GM10266 (cell line): ENCODE results near the gene TM4SF4.

Experiments used
- DNase-seq: peaks from one replicate; pipeline ENCODE4 v3.0.0; 2012; ENCODE audit errors: extremely low spot score
- TF ChIP-seq, protein P1 (sequence below): IDR thresholded peaks from 2 replicates; pipeline ENCODE4 v1.5.1; 2012; ENCODE audit warnings: mild to moderate bottlenecking, low read depth; ENCODE audit not compliant: control insufficient read depth, insufficient read depth; ENCODE audit errors: missing control alignments

Gene TM4SF4

DNA sequence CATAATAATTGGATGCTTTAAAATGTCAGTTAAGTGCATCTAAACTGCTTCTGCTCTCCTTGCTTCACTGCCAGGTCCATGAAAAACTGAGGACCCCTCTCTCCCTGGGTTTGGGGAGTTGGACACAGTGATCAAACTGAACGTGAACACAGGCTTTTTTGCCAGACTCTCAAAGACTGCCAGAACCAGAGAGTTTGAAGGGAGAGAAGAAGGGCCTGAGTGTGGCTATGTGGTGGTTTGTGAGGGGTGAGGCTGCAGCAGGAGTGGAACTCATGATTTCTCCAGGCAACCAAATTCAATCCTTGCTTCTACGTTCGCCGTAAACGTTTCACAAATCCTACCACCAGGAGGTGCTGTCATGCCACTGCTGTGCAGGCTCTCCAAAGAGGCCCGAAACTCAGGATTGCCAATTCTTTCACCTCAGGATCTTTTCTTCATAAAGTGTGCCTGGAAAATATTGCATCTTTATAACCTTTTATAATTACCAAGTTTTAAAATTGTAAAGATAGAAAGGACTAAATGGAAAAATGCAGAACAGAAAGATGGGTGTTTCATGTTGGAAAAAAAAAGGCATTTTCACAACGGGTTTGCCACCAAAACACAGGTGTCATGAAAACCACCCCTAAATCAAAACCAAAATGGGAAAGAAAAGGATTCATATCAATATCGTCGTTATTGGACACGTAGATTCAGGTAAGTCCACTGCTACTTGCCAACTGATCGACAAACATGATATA lies 19.7 kb downstream of the TM4SF4 start:
- peak; percentile 38 for DNase-seq
- TF ChIP-seq, protein P1, sequence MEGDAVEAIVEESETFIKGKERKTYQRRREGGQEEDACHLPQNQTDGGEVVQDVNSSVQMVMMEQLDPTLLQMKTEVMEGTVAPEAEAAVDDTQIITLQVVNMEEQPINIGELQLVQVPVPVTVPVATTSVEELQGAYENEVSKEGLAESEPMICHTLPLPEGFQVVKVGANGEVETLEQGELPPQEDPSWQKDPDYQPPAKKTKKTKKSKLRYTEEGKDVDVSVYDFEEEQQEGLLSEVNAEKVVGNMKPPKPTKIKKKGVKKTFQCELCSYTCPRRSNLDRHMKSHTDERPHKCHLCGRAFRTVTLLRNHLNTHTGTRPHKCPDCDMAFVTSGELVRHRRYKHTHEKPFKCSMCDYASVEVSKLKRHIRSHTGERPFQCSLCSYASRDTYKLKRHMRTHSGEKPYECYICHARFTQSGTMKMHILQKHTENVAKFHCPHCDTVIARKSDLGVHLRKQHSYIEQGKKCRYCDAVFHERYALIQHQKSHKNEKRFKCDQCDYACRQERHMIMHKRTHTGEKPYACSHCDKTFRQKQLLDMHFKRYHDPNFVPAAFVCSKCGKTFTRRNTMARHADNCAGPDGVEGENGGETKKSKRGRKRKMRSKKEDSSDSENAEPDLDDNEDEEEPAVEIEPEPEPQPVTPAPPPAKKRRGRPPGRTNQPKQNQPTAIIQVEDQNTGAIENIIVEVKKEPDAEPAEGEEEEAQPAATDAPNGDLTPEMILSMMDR = peak; percentile 63

DNA sequence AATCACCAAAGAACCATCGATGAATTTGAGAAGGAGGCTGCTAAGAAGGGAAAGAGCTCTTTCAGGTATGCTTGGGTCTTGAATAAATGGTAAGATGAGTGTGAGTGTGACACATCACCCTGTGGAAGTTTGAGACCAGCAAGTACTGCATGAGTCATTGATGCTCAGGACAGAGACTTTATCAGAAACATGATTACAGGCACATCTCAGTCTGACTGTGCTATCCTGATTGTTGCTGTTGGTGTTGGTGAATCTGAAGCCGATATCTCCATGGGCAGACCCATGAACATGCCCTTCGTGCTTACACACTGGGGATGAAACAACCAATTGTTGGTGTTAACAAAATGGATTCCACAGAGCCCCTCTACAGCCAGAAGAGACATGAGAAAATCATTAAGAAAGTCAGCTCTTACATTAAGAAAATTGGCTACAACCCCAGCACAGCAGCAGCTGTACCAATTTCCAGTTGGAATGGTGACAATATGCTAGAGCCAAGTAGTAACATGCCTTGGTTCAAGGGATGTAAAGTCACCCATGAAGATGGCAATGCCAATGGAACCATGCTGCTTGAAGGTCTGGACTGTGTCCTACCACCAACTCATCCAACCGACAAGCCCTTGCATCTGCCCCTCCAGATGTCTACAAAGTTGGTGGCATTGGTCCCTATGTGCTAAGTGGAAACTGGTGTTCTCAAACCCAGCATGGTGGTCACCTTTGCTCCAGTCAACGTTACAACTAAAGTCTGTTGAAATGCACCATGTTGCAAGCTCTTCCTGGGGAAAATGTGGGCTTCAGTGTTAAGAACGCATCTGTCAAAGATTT lies 20.5 kb downstream of the TM4SF4 start:
- TF ChIP-seq, protein P1 = no peak
- no peak for DNase-seq

DNA sequence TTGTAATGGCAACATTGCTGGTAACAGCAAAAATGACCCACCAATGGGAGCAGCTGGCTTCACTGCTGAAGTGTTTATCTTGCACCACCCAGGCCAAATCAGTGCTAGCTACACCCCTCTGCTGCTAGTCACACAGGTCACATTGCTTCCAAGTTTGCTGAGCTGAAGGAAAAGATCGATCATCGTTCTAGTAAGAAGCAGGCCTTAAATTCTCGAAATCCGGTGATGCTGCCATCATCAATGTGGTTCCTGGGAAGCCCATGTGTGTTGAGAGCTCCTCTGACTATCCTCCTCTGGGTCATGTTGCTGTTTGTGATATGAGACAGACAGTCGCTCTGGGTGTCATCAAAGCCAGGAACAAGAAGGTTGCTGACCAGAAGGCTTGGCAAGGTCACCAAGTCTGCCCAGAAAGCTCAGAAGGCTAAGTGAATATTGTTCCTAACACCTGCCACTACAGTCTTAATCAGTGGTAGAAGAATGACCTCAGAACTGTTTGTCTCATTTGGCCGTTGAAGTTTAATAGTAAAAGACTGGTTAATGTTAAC lies 21.2 kb downstream of the TM4SF4 start:
- TF ChIP-seq, protein P1 = no peak
- DNase-seq = no peak

DNA sequence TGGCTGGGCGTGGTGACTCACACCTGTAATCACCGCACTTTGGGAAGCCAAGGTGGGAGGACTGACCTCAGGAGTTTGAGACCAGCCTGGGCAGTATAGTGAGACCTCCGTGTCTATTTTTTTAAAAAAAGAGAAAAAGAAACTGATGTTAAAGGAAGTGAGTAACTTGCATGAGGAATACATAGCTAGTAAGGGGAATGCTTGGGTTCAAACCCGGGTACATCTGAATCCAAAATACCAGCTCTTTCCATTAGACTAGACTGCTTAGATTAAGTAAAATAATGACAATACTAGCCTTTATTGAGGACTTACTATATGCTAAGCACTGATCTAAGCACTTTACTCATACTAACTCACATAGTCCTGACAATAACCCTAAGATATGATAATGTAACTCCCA lies 22.4 kb downstream of the TM4SF4 start:
- TF ChIP-seq, protein P1 = no peak
- no peak for DNase-seq

DNA sequence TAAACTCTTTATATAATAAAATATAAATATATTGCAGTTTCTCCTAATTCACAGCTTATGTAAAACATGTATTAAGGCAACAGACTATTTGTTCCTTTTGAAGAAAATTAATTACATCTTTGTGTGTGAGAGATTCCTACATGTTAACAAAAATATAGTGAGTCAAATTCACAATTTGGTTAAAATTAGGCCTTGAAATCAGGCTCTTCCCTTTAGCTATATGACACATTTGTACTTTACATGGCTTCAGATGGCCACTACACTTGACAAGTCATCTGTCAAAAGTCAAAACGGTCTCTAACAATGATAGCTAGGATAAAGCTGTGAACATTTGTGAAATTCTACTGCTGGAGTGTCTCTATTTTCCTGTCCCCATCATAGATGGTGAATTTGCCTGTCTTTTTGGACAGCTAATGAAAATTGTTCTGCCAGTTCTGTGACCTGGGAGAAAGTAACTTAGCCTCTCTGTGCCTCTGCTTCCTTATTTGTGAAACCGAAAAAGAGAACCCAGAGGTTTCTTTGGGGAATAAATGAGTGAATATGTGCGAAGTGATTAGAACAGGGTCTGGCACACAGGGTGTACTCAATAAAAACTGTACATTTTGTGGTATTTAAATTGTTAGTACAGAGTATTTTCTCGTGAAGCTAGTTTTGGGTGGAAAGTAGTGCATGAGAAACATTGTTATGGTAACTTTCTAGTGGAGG lies 23.6 kb downstream of the TM4SF4 start:
- TF ChIP-seq, protein P1 = no peak
- DNase-seq = no peak

DNA sequence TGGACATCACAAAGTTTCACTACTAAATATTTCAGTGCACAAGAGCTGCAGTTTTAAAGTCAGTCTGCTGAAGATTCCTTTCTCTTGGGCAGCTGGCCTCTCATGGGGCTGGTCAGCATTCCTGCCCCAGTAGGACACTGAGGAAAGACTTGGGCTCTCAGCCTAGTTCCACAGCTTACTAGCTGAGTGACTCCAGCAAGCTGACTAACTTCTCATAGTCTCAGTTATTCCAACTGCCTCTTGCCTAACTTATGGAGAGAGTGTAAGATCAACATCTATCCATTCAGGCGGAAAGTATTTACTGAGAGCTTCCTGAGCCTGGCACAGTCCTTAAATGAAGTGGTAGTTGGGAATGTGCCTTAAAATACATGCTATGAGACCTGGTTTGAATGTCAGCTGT lies 27.0 kb downstream of the TM4SF4 start:
- TF ChIP-seq, protein P1 = no peak
- DNase-seq = no peak
